GM21381 (cell line): ENCODE results near the gene TRAPPC2.
"Not testable (repeated sequence)": the region's sequence is repeated elsewhere in the genome, so short reads cannot be mapped to it uniquely, and the experiment has no call there.

Source experiments
- ATAC-seq: cut with Tn5 transposase; IDR thresholded peaks from one replicate; pipeline ENCODE4 v1.9.1; 2021; ENCODE audit warnings: mild to moderate bottlenecking, moderate library complexity; ENCODE audit not compliant: unreplicated experiment

TRAPPC2 gene

DNA sequence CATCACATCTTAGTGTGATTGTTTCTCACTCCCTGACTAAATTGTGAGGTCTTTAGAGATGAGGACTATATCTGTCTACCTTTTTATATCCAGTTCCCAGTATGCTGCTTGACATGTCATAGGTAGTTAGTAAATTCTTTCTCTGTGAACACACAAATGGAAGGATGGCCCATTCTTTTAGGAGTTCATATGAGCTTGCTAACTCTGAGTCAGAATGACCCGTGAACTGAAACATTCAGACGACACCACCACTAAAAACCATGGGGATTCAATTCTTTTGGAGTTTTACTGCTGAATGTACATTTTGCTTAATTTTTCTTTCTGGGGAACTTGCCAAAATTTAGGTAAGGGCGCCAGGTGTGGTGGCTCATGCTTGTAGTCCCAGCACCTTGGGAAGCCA, 14.1 kb upstream of the TRAPPC2 start:
- ATAC-seq, result no peak

DNA sequence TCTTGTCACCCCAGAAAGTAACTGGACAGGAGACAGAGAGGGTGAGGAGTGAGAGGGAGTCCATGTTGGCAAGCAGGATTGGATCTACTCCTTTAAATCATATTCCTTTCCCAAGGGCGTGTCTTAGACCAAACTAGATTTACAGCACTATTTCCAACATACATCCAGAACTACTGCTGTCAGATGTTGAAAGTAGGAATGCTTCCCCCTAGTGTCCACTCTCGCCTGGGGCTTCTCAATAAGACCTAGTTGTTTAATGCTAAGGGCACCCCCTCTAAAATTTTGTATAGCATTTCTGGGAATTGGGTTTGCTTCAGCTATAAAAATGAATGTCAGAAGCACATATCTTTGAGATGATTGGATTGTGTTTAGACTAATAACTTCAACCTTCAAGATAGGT, 13.4 kb upstream of the TRAPPC2 start:
- ATAC-seq, result no peak

DNA sequence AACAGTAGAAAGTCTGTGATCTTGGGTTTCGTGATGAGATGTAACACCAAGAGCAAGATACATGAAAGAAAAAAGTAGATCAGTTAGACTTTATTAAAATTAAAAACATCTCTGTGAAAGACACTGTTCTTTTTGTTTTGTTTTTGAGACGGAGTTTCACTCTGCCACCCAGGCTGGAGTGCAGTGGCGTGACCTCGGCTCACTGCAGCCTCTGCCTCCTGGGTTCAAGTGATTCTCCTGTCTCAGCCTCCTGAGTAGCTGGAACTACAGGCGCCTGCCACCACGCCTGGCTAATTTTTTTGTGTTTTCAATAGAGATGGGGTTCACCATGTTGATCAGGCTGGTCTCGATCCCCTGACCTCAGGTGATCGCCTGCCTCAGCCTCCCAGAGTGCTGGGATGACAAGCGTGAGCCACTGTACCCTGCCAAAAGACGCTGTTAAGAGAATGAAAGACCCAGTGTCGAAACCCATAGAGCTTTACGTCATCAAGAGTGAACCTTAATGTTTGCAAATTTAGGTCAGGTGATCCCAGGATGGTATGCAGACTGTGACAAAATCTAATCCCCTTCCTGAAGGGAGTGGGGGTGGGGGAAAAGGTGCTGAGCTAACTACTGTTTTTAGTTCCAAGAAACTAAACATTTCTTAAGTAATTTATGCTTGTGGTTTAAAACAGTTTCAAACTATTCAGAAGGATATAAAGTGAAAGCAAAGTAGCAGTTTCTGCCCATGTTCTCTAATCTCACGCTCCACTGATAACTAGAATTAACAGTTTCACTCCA, 8.2 kb upstream of the TRAPPC2 start:
- ATAC-seq, result peak; percentile 86

DNA sequence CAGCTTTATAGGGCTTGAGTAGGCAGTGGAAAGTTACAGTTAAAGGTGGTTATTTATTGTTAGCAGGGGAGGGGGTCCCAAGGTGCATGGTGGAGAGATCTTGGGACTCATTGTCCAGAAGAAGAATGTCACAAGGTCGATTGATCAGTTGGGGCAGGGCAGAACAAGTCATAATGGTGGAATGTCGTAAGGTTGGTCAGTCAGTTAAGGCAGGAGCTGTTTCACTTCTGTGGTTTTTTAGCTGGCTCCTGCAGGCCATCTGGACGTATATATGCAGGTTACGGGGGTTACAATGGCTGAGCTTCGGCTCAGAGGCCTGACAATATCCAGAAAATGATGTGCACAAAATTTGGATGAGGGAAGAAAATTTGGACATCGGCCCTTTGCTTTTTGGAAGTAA, 7.3 kb upstream of the TRAPPC2 start:
- ATAC-seq, result no peak

DNA sequence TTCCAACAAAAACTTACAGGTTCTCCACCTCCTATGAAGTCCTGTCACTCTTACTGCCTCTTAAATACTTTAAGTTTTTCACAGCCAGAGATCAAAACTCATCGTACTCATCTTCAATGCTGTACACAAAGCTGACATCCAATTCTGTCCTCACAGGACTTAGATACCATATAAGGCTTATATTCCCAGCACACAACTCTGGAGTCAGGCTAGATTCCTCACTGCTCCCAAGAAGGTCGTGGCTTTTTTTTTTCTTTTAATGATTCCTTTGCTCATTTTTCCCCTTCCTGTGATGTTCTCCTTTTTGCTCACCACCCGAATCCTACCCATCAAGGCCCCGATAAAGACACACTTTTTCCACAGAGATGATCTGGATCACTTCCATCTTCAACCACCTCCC, 914 bp downstream of the TRAPPC2 start:
- ATAC-seq, result no peak

DNA sequence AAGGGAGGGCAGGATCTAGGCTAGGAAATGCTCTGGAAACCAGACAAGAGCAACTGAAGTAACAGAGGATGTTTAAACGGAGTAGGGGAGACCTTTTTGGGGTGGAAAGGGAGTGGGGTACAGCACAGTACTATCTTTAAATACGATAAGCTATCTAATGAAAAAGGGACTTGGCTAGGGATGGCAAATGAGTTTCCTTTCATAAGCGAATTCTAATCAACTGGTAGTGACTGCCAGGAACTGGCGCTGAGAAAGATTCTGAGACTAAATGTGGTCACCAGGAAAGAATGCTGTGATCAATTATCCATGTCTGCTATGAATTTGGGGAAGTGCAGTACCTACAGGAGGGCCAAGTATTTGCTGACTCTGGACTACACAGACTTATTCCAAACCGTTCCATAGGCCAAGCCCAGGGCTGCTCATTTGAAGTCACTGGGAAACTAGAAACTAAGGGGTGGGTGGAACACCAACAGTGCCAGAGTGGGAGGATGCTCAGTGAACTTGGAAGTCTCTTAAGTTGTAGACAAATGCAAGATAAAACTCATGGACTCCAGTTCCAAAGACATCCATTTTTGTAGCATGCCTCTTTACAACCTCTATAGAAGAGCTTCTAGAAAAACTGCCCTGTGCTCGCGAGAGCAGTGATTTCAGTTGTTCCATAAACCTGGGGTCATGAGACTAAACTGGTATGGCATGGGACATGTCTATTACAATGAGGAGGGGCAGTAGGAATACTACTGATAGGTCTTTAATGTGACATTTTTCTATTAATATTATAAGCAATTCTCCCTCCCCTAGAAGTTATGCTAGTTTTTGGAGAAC, 2.0 kb downstream of the TRAPPC2 start:
- ATAC-seq, result no peak

DNA sequence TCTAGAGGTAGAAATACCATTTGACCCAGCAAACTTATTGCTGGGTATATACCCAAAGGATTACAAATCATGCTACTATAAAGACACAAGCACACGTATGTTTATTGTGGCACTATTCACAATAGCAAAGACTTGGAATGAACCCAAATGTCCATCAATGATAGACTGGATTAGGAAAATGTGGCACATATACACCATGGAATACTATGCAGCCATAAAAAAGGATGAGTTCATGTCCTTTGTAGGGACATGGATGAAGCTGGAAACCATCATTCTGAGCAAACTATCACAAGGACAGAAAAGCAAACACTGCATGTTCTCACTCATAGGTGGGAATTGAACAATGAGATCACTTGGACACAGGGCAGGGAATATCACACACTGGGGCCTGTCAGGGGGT, 3.9 kb downstream of the TRAPPC2 start:
- not testable (repeated sequence) for ATAC-seq

DNA sequence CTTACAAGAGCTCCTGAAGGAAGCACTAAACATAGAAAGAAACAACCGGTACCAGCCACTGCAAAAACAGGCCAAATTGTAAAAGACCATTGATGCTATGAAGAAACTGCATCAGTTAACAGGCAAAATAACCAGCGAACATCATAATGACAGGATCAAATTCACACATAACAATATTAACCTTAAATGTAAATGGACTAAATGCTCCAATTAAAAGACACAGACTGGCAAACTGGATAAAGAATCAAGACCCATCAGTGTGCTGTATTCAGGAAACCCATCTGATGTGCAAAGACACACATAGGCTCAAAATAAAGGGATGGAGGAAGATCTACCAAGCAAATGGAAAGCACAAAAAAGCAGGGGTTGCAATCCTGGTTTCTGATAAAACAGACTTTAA, 7.8 kb downstream of the TRAPPC2 start:
- not testable (repeated sequence) for ATAC-seq

DNA sequence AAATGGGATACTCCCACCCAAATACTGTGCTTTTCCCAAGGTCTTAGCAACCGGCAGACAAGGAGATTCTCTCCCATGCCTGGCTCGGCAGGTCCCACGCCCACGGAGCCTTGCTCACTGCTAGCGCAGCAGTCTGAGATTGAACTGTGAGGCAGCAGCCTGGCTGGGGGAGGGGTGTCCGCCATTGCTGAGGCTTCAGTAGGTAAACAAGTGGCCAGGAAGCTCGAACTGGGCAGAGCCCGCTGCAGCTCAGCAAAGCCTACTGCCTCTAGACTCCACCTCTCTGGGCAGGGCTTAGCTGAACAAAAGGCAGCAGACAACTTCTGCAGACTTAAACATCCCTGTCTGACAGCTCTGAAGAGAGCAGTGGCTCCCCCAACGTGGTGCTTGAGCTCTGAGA, 9.5 kb downstream of the TRAPPC2 start:
- ATAC-seq, result not testable (repeated sequence)

DNA sequence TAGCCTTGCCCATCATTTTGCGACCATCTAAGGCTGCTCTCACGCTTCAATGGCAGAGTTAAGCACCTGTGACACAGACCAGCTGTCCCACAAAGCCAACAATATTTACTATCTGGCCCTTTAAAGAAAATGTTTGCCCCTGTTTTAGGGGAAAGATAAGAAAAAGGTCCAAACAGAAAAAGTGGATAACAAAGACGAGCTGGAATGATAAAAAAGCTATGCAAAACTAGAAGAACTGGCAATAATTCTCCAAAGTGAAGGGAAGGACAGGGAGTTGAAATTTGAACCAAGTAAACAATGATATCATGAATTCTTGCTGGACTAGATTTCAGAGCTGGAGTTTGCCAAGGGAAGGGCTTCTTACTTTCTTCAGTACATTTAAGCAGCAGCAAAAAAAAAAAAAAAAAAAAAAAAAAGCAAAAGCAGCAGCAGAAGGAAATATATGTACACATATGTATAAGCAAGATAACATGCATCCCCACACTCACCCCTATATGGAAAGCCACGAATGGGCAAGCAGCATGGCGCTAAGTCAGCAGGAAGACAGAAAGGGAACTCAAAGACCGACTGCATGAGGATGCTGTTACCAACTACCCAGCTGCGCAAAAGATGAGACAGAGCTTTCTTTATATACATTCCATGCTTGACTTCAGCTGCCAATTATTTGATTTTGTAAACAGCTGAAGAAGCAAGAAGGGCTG, 12.5 kb downstream of the TRAPPC2 start:
- no peak for ATAC-seq

DNA sequence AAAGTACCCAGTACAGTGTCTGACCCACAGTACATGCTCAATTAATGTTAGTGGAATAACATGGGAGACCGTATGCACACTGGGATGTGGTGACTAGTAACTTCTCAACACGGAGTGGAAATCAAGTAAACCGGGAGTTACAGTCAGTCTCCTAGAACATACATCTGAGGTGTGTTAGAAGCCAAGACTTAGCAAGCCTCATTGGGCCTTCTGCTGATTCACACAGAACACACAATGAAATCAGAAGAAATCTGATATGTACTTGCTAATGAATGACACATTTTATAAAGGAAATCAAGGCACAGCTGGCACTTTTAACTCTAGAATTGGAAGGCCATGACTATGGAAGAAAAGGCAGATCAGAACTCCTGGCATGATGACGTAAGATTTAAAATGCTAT, 13.0 kb downstream of the TRAPPC2 start:
- ATAC-seq, result no peak

DNA sequence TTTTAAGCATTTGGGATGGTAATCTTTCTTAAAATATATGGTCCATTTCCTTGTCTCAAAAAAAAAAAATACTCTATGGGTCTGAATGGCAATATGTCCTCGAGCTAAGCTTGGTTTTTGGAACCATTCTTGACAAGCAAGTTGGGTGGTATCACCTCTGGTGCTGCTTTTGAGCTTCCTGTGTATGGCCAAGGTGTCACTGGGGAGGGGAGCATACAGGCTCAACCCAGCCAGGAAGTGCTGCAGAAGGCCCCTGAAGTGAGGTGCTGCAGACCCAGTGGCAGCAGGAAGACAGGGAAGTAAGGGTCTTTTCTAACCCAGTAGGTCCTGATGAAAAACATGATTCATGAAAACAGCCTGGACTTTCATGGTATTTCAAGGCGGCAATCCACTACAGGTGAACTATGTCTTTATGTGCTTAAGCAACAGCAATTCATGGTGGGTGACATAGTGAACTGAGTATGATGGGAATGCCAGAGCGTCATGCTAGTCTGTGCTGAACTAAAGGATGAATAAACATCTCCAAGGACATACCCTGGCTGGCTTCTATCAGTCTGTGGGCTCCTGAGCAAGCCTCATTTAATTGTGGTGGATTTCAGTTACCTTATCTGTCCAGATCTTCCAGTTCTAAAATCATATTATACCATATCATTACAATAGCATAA, 15.1 kb downstream of the TRAPPC2 start:
- ATAC-seq, result no peak

DNA sequence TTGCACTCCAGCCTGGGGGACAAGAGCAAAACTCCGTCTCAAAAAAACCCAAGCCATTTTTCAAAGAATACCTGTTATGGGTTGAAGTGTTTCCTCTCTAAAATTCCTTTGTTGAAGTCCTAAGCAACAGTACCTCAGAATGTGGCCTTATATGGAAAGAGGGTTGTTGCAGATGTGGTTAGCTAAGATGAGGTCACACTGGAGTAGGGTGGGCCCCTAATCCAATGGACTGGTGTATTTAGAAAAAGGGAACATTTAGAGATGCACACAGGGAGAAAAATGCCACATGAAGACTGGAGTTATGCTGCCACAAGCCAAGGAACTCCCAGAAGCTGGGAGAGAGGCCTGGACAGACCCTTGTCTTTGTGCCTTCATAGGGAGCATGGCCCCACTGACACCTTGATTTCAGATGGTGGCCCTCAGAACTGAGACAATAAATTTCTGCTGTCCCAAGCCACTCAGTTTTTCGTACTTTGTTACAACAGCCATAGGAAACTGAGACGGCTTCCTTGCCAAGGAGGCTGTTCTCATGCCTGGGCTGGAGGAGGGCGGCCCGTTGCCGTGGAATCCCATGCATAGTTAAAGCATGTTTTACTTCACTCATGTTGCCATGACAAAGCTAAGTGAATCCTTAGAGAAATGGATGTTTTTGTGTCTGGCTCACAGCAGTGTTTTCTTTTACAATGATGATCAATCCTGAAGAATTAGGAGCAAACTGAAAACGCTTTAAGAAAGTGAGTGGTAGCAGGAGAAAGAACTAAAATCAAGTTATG, 16.5 kb downstream of the TRAPPC2 start:
- no peak for ATAC-seq

DNA sequence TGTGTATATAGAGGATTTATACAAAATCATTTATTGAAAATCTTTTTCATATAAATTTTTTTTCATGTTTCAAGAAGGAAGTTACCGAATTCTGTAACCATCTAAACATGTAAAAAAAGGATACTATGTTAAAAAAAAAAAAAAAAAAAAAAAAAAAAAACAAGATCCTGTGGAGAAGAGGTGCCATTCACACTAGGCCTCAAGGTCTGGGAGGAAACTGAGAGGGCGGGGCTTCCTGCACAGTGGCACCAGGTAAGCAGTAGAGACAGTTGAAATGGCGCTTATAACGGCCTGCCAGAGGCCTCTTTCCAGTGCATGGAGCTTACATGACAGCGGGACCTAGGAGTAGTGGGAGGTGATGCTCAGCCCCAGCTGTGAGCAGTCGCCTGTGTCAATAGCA, 17.5 kb downstream of the TRAPPC2 start:
- no peak for ATAC-seq

DNA sequence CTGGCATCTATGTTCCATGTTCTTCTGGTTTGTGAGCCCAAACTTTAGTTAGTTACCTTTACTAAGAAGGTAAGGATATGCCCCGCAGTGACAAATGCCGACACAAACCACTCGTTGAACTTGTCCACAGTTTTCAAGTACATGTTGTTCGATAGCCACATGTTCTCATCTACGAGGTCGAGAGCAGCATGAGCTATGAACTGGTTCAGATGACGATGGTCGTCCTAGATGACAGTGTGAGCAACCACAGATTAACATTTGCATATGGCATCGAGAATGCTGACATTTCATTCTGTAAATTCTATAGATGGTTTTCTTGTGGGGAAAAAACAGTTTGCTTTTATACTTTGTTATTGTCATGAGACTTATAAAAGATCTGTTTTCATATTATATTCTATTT, 18.0 kb downstream of the TRAPPC2 start:
- ATAC-seq, result no peak

DNA sequence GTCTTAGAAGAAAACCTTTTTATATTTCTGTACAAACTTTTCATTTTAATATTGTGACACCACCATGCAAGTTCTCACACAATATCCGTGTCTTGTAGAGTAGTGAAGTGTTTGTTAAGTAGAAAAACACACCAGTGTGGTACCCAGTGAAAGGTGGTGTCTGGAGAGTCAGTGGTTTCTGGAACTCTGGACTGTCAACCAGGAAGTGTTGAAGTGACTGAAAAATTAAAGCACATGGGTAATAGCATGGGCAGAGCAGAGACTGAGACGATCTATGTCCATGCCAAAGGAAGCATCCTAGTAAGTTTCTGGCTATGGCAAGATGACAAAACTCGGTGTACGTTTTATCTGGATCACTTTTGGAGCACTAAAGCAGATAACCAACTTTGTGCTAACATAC, 23.3 kb downstream of the TRAPPC2 start:
- ATAC-seq, result no peak

DNA sequence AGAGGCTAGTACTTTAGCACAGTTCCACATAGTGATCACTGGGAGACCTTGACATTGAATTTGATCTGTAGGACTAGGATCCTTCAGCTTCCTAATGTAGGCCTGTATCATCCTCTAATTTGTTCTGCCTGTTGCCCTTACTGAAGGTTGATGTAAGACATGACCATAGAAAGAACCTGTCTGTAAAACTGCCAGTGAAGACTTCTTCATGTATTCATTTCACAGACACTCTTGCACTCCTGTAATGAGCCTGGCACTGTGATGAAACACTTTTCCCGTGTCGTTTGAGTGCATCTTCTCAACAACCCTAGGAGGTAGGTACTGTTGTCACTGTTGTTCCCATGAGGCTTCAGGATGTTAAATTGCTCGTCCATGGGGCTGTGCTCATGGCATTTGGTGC, 30.8 kb downstream of the TRAPPC2 start:
- ATAC-seq, result no peak

DNA sequence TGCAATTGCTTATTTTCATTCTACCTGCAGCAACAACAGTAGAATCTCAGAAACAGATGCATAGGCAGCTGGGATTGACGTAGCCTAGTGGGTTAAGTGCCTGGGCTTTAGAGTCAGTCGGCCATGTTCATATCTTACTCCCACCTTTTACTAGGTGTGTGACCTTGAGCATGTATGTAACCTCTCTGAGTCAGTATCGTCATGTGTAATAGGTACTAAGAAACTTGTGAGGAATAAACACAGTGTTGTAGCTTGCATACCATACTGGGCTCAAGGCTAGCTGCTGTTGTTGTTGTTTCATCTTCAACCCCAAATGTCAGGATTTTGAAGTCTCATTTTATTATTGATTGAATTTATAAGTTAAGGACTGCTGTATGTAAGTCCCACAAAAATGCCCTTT, 31.3 kb downstream of the TRAPPC2 start:
- no peak for ATAC-seq

DNA sequence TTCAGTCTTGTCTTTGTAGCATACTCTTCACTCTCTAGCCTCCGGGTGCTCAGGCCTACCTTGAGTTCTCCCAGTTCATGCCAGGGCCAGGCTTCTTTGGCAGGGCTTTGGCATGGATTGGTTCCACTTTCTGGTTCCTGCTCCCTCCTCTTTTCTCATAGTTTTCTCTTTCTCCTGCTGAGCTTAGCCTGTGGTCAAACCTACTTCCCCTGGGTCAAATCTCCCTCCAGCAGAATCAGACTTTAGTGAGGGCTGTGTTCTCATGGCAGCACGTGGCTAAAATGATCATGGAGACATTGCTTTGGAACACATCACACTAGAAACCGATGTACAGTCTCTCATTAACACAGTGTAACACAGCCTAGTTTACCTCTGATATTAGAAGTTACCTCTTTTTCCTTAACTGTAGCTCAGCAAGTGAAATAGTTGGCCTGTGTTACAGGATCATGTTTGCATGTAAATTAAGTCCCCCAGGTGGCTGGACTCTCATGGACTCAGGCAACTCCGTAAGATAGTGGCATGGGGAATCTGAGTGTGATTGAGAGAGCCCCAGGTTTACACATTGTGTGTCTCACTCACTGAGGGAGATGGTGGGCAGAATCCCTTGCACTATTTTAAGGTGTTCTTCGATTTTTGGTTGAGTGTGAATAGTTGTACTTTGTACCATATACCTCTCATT, 32.2 kb downstream of the TRAPPC2 start:
- no peak for ATAC-seq

DNA sequence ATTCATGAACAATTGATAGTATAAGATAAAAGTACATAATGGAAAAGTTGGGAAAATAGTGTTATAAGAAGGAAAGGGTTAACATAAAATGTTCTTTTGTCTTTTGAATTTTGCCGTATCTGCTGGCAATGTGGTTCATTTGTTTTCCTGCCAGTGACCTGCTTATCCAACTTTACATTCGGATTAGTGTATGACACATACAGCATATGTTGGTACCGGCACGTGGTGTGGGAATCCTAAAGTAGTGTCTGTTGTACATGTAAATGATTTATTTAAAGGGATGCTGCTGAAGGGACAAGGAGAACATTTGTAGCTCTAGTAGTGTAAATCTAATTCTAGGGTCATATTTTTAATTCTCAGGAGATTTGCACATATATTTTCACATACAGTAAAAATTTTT, 34.0 kb downstream of the TRAPPC2 start:
- no peak for ATAC-seq
